Measurements from ENCODE around the gene PGAP6. TPM values are rescaled to one million over a fixed set of nuclear protein-coding genes. Genes with fewer than 3 reads are reported as not detected.
A peak's percentile ranks its signal among the peaks of the same experiment; 100 is the strongest.

PGAP6 gene
- total and polyA plus RNA-seq, 9 of the 15 experiments (the other 6 are each of a cell fraction or from before 2014, with no cell fraction given): 0.45 to 50.2 (median 39.3) TPM

DNA sequence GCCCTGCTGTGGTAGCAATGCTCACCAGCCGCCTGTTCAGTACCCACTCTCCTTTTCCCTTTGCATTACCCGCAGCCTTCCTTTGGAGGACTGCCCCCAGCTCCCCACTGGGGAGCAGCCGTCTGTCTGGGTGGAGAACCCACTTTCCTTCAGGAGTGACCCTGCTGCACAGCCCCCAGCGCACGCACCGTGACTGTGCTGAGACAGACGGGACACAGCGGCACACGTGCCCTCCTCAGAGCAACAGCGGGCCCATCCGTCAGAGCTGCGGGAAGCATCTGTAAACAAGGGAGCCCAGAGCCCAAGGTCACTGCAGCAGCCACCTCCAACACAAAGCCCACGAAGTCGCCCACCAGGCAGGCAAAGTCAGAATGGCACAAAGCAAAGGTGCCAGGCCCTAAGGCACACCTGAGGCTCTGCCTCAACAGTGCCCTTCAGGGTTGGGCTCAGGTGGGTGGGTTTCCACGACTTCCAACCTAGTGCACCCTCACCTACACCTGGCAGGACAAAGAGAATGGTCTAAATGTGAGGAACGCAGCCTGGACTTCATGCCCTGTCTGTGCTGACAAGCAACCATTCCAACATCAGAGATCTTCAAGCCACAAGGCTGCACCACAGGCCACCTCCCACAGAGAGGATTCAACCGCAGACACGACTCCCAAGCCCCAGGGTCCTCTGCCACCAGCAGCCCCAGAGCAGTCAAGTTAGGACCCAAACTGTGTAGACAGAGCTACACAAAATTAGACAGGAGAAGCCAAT is 39.1 kb downstream of the PGAP6 start:
- 89% methylated on average over 15 of the region's 18 CpGs for WGBS (ENCODE audit: insufficient coverage, low coverage, missing lambda C conversion rate)
- peaks cover 18 to 41% of the 10 kb centered on the region in 2 experiments; a peak in 4 of 5 replicates for H3K4me1 ChIP-seq (replicated peaks in 1 of 2; ENCODE audit: control insufficient read depth in 2 of 2, insufficient read depth in 2 of 2, low read length in 2 of 2)
- FAIRE-seq: no peak
- no peak for ATAC-seq
- POLR2A ChIA-PET: interaction anchor here (0.5 to 1.8 kb wide), 5 partner anchors 9 to 103 kb away, joined by 3 to 12 read pairs (median 3); no protein-coding TSS in a partner anchor
- intact Hi-C loops (cut with micrococcal nuclease): no loop called here
- H3K4me3 ChIP-seq: no peak overlapping the region
- peak overlapping the region; percentile 28; the same call in 1 of the 3 replicates for H3K27ac ChIP-seq (ENCODE audit: extremely low read depth, low read depth, low read length)
- 0 out of 2 replicates have a peak, but pooled peaks cover 1% of the 10 kb centered on the region for H3K9me3 ChIP-seq (replicated peaks; ENCODE audit: control insufficient read depth, insufficient read depth, low read depth, low read length)
- no peaks in the 10 kb centered on the region for H3K27me3 ChIP-seq (ENCODE audit: control insufficient read depth in 2 of 2, insufficient read depth in 2 of 2, low read length in 2 of 2)
- peaks cover 63% of the 10 kb centered on the region for H3K36me3 ChIP-seq (ENCODE audit: control insufficient read depth, insufficient read depth, low read length)
- H3K79me2 ChIP-seq (ENCODE audit: control insufficient read depth, insufficient read depth, low read length): peaks cover 96% of the 10 kb centered on the region
- peaks cover 3% of the 10 kb centered on the region for H3K9me1 ChIP-seq (ENCODE audit: control insufficient read depth, insufficient read depth, low read length)
- CTCF ChIA-PET (ENCODE audit: low intra/inter-chr PET ratio): no interaction called here
- H4K20me1 ChIP-seq (replicated peaks; ENCODE audit: control insufficient read depth, insufficient read depth, low read length): peaks cover 22% of the 10 kb centered on the region
- TF ChIP-seq TBL1XR1 (IDR thresholded peaks at IDR 0.05; ENCODE audit: low read length in 2 of 2) (no peak), RBFOX2 (IDR thresholded peaks at IDR 0.05; ENCODE audit: low read depth, low read length) (peak; percentile 35; the same call in 1 of the 2 replicates), POLR2G (IDR thresholded peaks at IDR 0.05; ENCODE audit: low read depth, low read length) (peak; percentile 49; the same call in 1 of the 2 replicates), L3MBTL2 (IDR thresholded peaks at IDR 0.05) (no peak), SMC3 (conservative IDR thresholded peaks at IDR 0.05; ENCODE audit: insufficient read depth, low read depth, low read length) (0 out of 2 replicates have a peak, but pooled peaks have one; percentile 2)
- in situ Hi-C loops (cut with MboI): no loop called here
- peak in 1 of 4 experiments; percentile 11 for DNase-seq (ENCODE audit: extremely low read depth in 1 of 4, low spot score in 3 of 4)
- H3K9ac ChIP-seq (ENCODE audit: insufficient read depth in 1 of 2, low read depth in 2 of 2, low read length in 2 of 2): peak overlapping the region in 1 of 2 experiments; percentile 61; a peak in 2 of 4 replicates
- H2AFZ ChIP-seq (ENCODE audit: low read depth, low read length): no peak overlapping the region
- no TSS peak for BruUV-seq (replicated peaks)
- H3K4me2 ChIP-seq (ENCODE audit: insufficient read depth, low read length): no peak overlapping the region

All from K562 (cell line).